Panc1 (cell line): Measurements from ENCODE around the gene EME2. TPM values are rescaled to one million over a fixed set of nuclear protein-coding genes. Genes with fewer than 3 reads are reported as not detected.

Experiments used
- ATAC-seq: fragments of 200-7000 bp; cut with Tn5 transposase; 2 replicates; pipeline ENCODE4 v1.9.1; 2020; ENCODE audit warnings: mild to moderate bottlenecking, moderate library complexity
- BruUV-seq: library from RNA; stranded (reverse); fragments of 400-500 nt; replicated peaks from 2 replicates; lab custom pipeline; 2021; lab: Mats Ljungman, UMichigan
- CTCF ChIA-PET: fragments of 300-600 bp; sonication (Branson Sonifier 250); formaldehyde crosslinking; loops from one replicate; lab custom pipeline; 2022; ENCODE audit warnings: antibody characterized with exemption; lab: Charles Lee
- POLR2A ChIA-PET: fragments of 300-600 bp; sonication (Branson Sonifier 250); formaldehyde crosslinking; loops from one replicate; lab custom pipeline; 2022; ENCODE audit warnings: antibody characterized with exemption; lab: Charles Lee
- DNase-seq: peaks from one replicate; pipeline ENCODE4 v3.0.0-alpha.2; 2010; ENCODE audit warnings: low read depth, low spot score
- H3K27ac ChIP-seq: 2 replicates; pipeline ENCODE4 v1.5.1; 2011; ENCODE audit warnings: mild to moderate bottlenecking, low read length, inconsistent platforms
- H3K27me3 ChIP-seq: fragments of 200-500 bp; sonication (Bioruptor generic); 2 replicates; pipeline ENCODE4 v1.6.0; 2014; ENCODE audit warnings: low read length, inconsistent platforms; ENCODE audit not compliant: control insufficient read depth, insufficient read depth
- H3K36me3 ChIP-seq: fragments of 200-500 bp; sonication (Bioruptor generic); 2 replicates; pipeline ENCODE4 v1.5.1; 2014; ENCODE audit warnings: inconsistent platforms, mild to moderate bottlenecking, low read length, moderate library complexity; ENCODE audit not compliant: control insufficient read depth, insufficient read depth
- H3K4me1 ChIP-seq: 2 replicates; pipeline ENCODE4 v1.5.1; 2011; ENCODE audit warnings: inconsistent platforms, mild to moderate bottlenecking, low read length, moderate library complexity; ENCODE audit not compliant: control insufficient read depth, insufficient read depth
- H3K4me3 ChIP-seq, 2 experiments: 2 replicates each; pipeline ENCODE4 v1.5.1; 2011 to 2012; ENCODE audit warnings: low read depth in 2 of 2, low read length in 2 of 2, mild to moderate bottlenecking in 2 of 2, inconsistent platforms in 1 of 2, moderate library complexity in 1 of 2
- H3K9me3 ChIP-seq: fragments of 200-500 bp; sonication (Bioruptor generic); 2 replicates; pipeline ENCODE4 v1.5.1; 2014; ENCODE audit warnings: low read depth, mild to moderate bottlenecking, inconsistent platforms, low read length, moderate library complexity; ENCODE audit not compliant: control insufficient read depth, insufficient read depth
- CTCF ChIP-seq: fragments of 450-650 bp; IDR thresholded peaks from 2 replicates; pipeline ENCODE4 v1.5.1; 2017; ENCODE audit warnings: mild to moderate bottlenecking
- POLR2AphosphoS5 ChIP-seq: IDR thresholded peaks from 2 replicates; pipeline ENCODE4 v1.6.1; 2012; ENCODE audit warnings: mild to moderate bottlenecking, low read depth, low read length, moderate library complexity
- REST ChIP-seq, 2 experiments: IDR thresholded peaks; 2 replicates each; pipeline ENCODE4 v1.6.1; 2011 to 2012; ENCODE audit warnings: low read depth in 2 of 2, control low read depth in 1 of 2, low read length in 1 of 2, mild to moderate bottlenecking in 1 of 2, moderate library complexity in 1 of 2; ENCODE audit not compliant: insufficient read depth in 1 of 2
- SIN3A ChIP-seq: IDR thresholded peaks from 2 replicates; pipeline ENCODE4 v1.6.1; 2012; ENCODE audit warnings: low read depth, mild to moderate bottlenecking, low read length, moderate library complexity, borderline replicate concordance; ENCODE audit not compliant: insufficient read depth
- TCF7L2 ChIP-seq: IDR thresholded peaks from 2 replicates; pipeline ENCODE4 v1.6.1; 2011; ENCODE audit warnings: mild to moderate bottlenecking, low read depth, low read length, inconsistent platforms
- in situ Hi-C: cut with HindIII; loops from 2 replicates; pipeline ENCODE4 v1.10.0; 2016; ENCODE audit warnings: low sequenced_read_pairs, low pct_unique_long_range_greater_than_20kb
- intact Hi-C: fragments of 100-400 bp; cut with micrococcal nuclease; formaldehyde crosslinking; loops from one replicate; pipeline ENCODE4 v1.10.0; 2022; ENCODE audit not compliant: unreplicated experiment
- total RNA-seq: library from RNA; stranded (reverse); gene quantifications from one replicate; pipeline ENCODE4 v1.2.1, GENCODE V29; 2021; ENCODE audit not compliant: unreplicated experiment

Gene EME2
- total RNA-seq, 1 experiment from 2014 or later: 53.4 TPM

- no TSS peak for BruUV-seq
- no peaks in the 10 kb centered on the region for H3K9me3 ChIP-seq
- ATAC-seq (no peak), DNase-seq (no peak)
- CTCF ChIA-PET: interaction anchor here (0.6 to 0.8 kb wide), 2 partner anchors 13 to 26 kb away, joined by 3 to 6 read pairs; no protein-coding TSS in a partner anchor
- H3K27me3 ChIP-seq: no peaks in the 10 kb centered on the region
- peaks cover 42% of the 10 kb centered on the region for H3K4me1 ChIP-seq
- H3K27ac ChIP-seq: peak overlapping the region; percentile 91
- POLR2A ChIA-PET: no interaction called here
- no peaks in the 10 kb centered on the region for H3K36me3 ChIP-seq
- TF ChIP-seq POLR2AphosphoS5: no peak
- TF ChIP-seq CTCF: no peak
- no peak for TF ChIP-seq SIN3A
- TF ChIP-seq REST (IDR thresholded peaks at IDR 0.05; ENCODE audit: insufficient read depth in 1 of 2, low read depth in 2 of 2, low read length in 1 of 2): no peak
- TF ChIP-seq TCF7L2: no peak
- H3K4me3 ChIP-seq: no peak overlapping the region
- in situ Hi-C loops (no loop called here), intact Hi-C loops (no loop called here)
These were observed 48.1 kb upstream of the EME2 start for GRCh38 chr16:1724491-1724890.

GRCh38 chr16:1726661-1727502 is 45.7 kb upstream of the EME2 start:
- BruUV-seq: no TSS peak
- Histone ChIP-seq H3K4me3 (no peak overlapping the region), H3K36me3 (no peaks in the 10 kb centered on the region), H3K4me1 (peaks cover 21% of the 10 kb centered on the region), H3K9me3 (no peaks in the 10 kb centered on the region), H3K27me3 (no peaks in the 10 kb centered on the region), H3K27ac (no peak overlapping the region)
- intact Hi-C loops (no loop called here), in situ Hi-C loops (no loop called here)
- TF ChIP-seq CTCF (no peak), TCF7L2 (no peak), REST (IDR thresholded peaks at IDR 0.05; ENCODE audit: insufficient read depth in 1 of 2, low read depth in 2 of 2, low read length in 1 of 2) (no peak), POLR2AphosphoS5 (no peak), SIN3A (no peak)
- CTCF ChIA-PET: no interaction called here
- DNase-seq: no peak
- POLR2A ChIA-PET: interaction anchor here (0.5 to 0.6 kb wide), 2 partner anchors 42 to 637 kb away, joined by 3 to 5 read pairs; no protein-coding TSS in a partner anchor
- no peak for ATAC-seq
